T47D (cell line): ENCODE measurements around the gene MEF2D.

ENCODE experiments used
- DNase-seq, 2 experiments: peaks; one replicate each; pipeline versions ENCODE4 v3.0.0 to v3.0.0-alpha.2; 2011 to 2012; ENCODE audit warnings: low read depth in 1 of 2, low spot score in 1 of 2
- JUND ChIP-seq: IDR thresholded peaks from 2 replicates; pipeline ENCODE4 v1.6.1; 2012; ENCODE audit warnings: low read depth
- in situ Hi-C: cut with HindIII; loops from 2 replicates; pipeline ENCODE4 v1.10.0; 2016; ENCODE audit warnings: low sequenced_read_pairs, low pct_unique_long_range_greater_than_20kb

MEF2D gene

GRCh38 chr1:156495401-156496140 lies 5.0 kb downstream of the MEF2D start:
- no peak for TF ChIP-seq JUND
- DNase-seq, result no peak
- in situ Hi-C loops, result no loop called here

GRCh38 chr1:156494309-156494895 lies 6.2 kb downstream of the MEF2D start:
- DNase-seq, result no peak
- no peak for TF ChIP-seq JUND
- in situ Hi-C loops, result no loop called here

- TF ChIP-seq JUND, result no peak
- DNase-seq, result no peak
- in situ Hi-C loops, result no loop called here
Measured at GRCh38 chr1:156493742-156494141, 6.8 kb downstream of the MEF2D start.

GRCh38 chr1:156493154-156493631 lies 7.4 kb downstream of the MEF2D start:
- no peak for TF ChIP-seq JUND
- DNase-seq, result no peak
- in situ Hi-C loops, result no loop called here

- in situ Hi-C loops, result no loop called here
- no peak for TF ChIP-seq JUND
- DNase-seq, result no peak
Measured at GRCh38 chr1:156492591-156493080, 7.9 kb downstream of the MEF2D start.

- no peak for TF ChIP-seq JUND
Measured at GRCh38 chr1:156492013-156492590, 8.5 kb downstream of the MEF2D start.

GRCh38 chr1:156491151-156491949 lies 9.2 kb downstream of the MEF2D start:
- in situ Hi-C loops, result no loop called here
- no peak for DNase-seq
- no peak for TF ChIP-seq JUND

More at GRCh38 chr1:156492013-156492590, 8.5 kb downstream of the MEF2D start:
- in situ Hi-C loops, result no loop called here
- DNase-seq, result no peak

GRCh38 chr1:156490401-156491032 lies 10.1 kb downstream of the MEF2D start:
- no peak for DNase-seq
- in situ Hi-C loops, result no loop called here
- no peak for TF ChIP-seq JUND

- in situ Hi-C loops, result no loop called here
- no peak for DNase-seq
- no peak for TF ChIP-seq JUND
Measured at GRCh38 chr1:156489935-156490293, 10.7 kb downstream of the MEF2D start.

- no peak for DNase-seq
- no peak for TF ChIP-seq JUND
- in situ Hi-C loops, result no loop called here
Measured at GRCh38 chr1:156489166-156489934, 11.2 kb downstream of the MEF2D start.

- TF ChIP-seq JUND, result no peak
- peak in 1 of 2 experiments; percentile 57 for DNase-seq
- in situ Hi-C loops, result no loop called here
Measured at GRCh38 chr1:156488566-156489165, 11.9 kb downstream of the MEF2D start.
